AG09309 (cell line): ENCODE results near the gene METTL24.

Experiments
- DNase-seq: peaks from one replicate; pipeline ENCODE4 v3.0.0-alpha.2; 2010; ENCODE audit warnings: low read depth
- H3K4me3 ChIP-seq: 2 replicates; pipeline ENCODE4 v1.5.1; 2011; ENCODE audit warnings: mild to moderate bottlenecking, low read depth, low read length, moderate library complexity; ENCODE audit not compliant: control insufficient read depth
- TF ChIP-seq, protein P1 (sequence below): IDR thresholded peaks from 2 replicates; pipeline ENCODE4 v1.5.1; 2011; ENCODE audit warnings: mild to moderate bottlenecking, low read depth, low read length, inconsistent platforms; ENCODE audit not compliant: insufficient read depth, control insufficient read depth; ENCODE audit errors: missing control alignments

The METTL24 gene

GRCh38 chr6:110395221-110395620 is 37.1 kb upstream of the METTL24 start:
- no peak for DNase-seq
- TF ChIP-seq, protein P1, sequence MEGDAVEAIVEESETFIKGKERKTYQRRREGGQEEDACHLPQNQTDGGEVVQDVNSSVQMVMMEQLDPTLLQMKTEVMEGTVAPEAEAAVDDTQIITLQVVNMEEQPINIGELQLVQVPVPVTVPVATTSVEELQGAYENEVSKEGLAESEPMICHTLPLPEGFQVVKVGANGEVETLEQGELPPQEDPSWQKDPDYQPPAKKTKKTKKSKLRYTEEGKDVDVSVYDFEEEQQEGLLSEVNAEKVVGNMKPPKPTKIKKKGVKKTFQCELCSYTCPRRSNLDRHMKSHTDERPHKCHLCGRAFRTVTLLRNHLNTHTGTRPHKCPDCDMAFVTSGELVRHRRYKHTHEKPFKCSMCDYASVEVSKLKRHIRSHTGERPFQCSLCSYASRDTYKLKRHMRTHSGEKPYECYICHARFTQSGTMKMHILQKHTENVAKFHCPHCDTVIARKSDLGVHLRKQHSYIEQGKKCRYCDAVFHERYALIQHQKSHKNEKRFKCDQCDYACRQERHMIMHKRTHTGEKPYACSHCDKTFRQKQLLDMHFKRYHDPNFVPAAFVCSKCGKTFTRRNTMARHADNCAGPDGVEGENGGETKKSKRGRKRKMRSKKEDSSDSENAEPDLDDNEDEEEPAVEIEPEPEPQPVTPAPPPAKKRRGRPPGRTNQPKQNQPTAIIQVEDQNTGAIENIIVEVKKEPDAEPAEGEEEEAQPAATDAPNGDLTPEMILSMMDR, result no peak
- no peak overlapping the region for H3K4me3 ChIP-seq

DNA sequence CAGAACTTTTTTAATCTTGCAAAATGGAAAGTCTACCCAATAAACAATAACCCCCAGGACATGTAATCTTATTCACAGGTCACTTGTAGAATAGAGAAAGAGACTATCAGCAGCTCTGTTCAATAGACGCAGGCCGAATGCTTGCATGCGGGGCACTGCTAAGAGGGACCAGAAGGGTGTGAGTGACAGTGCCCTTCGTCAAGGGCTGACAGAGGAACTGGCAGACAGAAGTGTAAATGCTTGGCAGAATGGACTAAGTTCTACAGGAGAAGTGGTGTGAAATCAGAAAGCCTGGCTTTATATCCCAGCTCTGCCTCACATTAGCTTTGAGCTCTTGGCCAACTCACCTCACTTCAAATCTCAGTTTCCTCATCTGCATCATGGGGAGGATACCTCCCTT is 36.3 kb upstream of the METTL24 start:
- no peak overlapping the region for H3K4me3 ChIP-seq
- TF ChIP-seq, protein P1, result no peak
- no peak for DNase-seq

DNA sequence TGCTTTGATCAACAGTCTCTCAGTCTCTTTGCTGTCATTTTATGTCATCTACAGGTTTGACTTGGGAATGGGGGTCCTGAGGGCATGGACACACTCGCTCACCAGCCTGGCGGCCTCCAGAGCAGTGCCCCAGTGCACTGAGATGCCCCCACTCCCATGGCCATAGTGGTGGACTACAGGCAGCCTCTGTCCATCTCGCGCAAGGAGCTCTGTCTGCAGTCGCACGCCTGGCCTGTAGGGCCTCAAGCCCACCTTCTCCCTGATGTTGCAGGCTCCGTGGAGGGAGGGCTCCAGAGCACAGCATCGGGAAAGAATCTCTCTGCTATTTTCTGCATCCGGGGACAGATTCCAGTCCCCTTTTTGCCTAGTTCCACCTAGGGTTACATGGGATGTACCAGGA is 34.6 kb upstream of the METTL24 start:
- TF ChIP-seq, protein P1, result no peak
- no peak for DNase-seq
- no peak overlapping the region for H3K4me3 ChIP-seq

DNA sequence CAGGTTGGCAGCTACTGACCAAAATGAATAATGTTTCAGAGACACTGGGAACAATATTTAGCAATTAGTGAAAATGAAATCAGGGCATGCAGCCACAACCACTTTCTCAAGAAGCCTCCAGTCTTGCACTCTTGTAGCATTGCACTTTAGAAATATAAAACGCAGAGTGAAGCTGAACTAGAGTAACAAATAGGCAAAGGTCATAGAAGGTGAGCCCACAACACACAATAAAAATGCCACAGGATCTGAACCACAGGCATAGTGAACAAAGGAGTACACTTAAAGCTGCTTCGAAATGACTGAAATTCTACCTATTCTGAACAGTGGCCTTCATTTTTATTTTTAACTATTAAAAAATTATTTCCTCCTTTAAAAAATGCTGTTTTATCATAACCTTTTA is 32.3 kb upstream of the METTL24 start:
- no peak overlapping the region for H3K4me3 ChIP-seq
- TF ChIP-seq, protein P1, result no peak
- DNase-seq, result no peak

DNA sequence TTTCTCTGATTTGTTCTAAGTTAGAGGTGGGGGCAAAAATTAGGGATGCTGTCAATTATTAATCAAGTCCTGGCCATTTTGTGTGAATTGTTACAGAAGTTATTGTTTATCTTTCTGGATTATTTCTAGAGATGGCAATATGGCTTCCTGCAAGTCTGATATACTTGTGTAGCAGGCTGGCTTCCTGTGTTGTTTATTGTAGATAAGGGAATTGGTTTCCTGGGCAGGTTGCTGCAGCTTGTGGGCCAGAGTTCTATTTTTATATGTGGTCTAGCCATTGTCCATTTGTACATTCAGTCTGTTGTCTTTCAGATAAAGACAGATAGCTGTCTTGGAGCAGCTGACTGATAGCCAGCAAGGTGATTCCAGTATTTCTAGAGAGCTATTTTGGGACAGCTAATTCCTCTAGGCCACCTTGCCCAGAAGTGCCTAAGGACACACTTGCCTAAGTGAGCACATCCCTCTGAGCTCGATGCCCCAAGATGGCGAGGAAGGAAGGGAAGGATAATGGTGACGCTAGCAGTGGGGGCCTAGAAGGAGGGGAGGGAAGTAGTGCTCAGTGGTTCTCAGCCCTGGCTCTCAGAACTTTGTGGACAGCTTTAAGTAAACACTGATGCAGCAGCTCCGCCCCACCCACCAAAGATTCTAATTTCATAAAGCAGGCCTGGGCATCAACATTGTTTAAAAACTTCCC is 31.7 kb upstream of the METTL24 start:
- no peak for DNase-seq
- H3K4me3 ChIP-seq, result no peak overlapping the region
- TF ChIP-seq, protein P1, result no peak

GRCh38 chr6:110387986-110388385 is 29.8 kb upstream of the METTL24 start:
- DNase-seq, result no peak
- H3K4me3 ChIP-seq, result no peak overlapping the region
- TF ChIP-seq, protein P1, result no peak
